Panc1 (cell line): ENCODE data around the gene HMX1.

Source experiments
- CTCF ChIP-seq: fragments of 450-650 bp; IDR thresholded peaks from 2 replicates; pipeline ENCODE4 v1.5.1; 2017; ENCODE audit warnings: mild to moderate bottlenecking
- POLR2AphosphoS5 ChIP-seq: IDR thresholded peaks from 2 replicates; pipeline ENCODE4 v1.6.1; 2012; ENCODE audit warnings: mild to moderate bottlenecking, low read depth, low read length, moderate library complexity
- REST ChIP-seq, 2 experiments: IDR thresholded peaks; 2 replicates each; pipeline ENCODE4 v1.6.1; 2011 to 2012; ENCODE audit warnings: low read depth in 2 of 2, control low read depth in 1 of 2, low read length in 1 of 2, mild to moderate bottlenecking in 1 of 2, moderate library complexity in 1 of 2; ENCODE audit not compliant: insufficient read depth in 1 of 2
- SIN3A ChIP-seq: IDR thresholded peaks from 2 replicates; pipeline ENCODE4 v1.6.1; 2012; ENCODE audit warnings: low read depth, mild to moderate bottlenecking, low read length, moderate library complexity, borderline replicate concordance; ENCODE audit not compliant: insufficient read depth

- no peak for TF ChIP-seq CTCF
- TF ChIP-seq SIN3A = no peak
- TF ChIP-seq POLR2AphosphoS5 = no peak
- no peak for TF ChIP-seq REST (IDR thresholded peaks at IDR 0.05; ENCODE audit: insufficient read depth in 1 of 2, low read depth in 2 of 2, low read length in 1 of 2)
These were observed 6.5 kb downstream of the HMX1 start for GRCh38 chr4:8864912-8865680.
